GM21723 (cell line): ENCODE results near the gene COQ7.
A peak's percentile ranks its signal among the peaks of the same experiment; 100 is the strongest.

Experiments
- ATAC-seq: cut with Tn5 transposase; IDR thresholded peaks from one replicate; pipeline ENCODE4 v1.9.1; 2021; ENCODE audit warnings: mild to moderate bottlenecking, moderate library complexity; ENCODE audit not compliant: unreplicated experiment

Gene COQ7

GRCh38 chr16:19067349-19068236, at the start of gene COQ7:
COQ7 (plus strand) TSS chr16:19067614; CDS start chr16:19067665, 51 bp downstream.
- peak; percentile 88 for ATAC-seq

GRCh38 chr16:19020689-19021088, 46.7 kb upstream of the COQ7 start:
- no peak for ATAC-seq

GRCh38 chr16:19021747-19022146, 45.7 kb upstream of the COQ7 start:
- ATAC-seq, result no peak

- ATAC-seq, result no peak
These were observed 40.0 kb upstream of the COQ7 start for GRCh38 chr16:19027416-19027815.

GRCh38 chr16:19029980-19030379, 37.4 kb upstream of the COQ7 start:
- ATAC-seq, result no peak

GRCh38 chr16:19031738-19032137, 35.7 kb upstream of the COQ7 start:
- no peak for ATAC-seq

GRCh38 chr16:19033761-19034160, 33.7 kb upstream of the COQ7 start:
- no peak for ATAC-seq

- ATAC-seq, result no peak
These were observed 27.0 kb upstream of the COQ7 start for GRCh38 chr16:19040400-19040799.

- ATAC-seq, result no peak
These were observed 22.6 kb upstream of the COQ7 start for GRCh38 chr16:19044769-19045168.

- no peak for ATAC-seq
These were observed 21.4 kb upstream of the COQ7 start for GRCh38 chr16:19046062-19046461.

GRCh38 chr16:19062706-19063105, 4.7 kb upstream of the COQ7 start:
- no peak for ATAC-seq

- no peak for ATAC-seq
These were observed 446 bp upstream of the COQ7 start for GRCh38 chr16:19066988-19067348.

GRCh38 chr16:19068237-19068815, 912 bp downstream of the COQ7 start:
- ATAC-seq, result no peak

- ATAC-seq, result no peak
These were observed 4.7 kb downstream of the COQ7 start for GRCh38 chr16:19071811-19072777.

- ATAC-seq, result no peak
These were observed 5.9 kb downstream of the COQ7 start for GRCh38 chr16:19073344-19073743.

GRCh38 chr16:19073863-19074262, 6.4 kb downstream of the COQ7 start:
- no peak for ATAC-seq

GRCh38 chr16:19075511-19075910, 8.1 kb downstream of the COQ7 start:
- no peak for ATAC-seq

GRCh38 chr16:19077879-19078278, 10.5 kb downstream of the COQ7 start:
- ATAC-seq, result no peak

- no peak for ATAC-seq
These were observed 16.3 kb downstream of the COQ7 start for GRCh38 chr16:19083670-19084069.

GRCh38 chr16:19084139-19084538, 16.7 kb downstream of the COQ7 start:
- no peak for ATAC-seq

GRCh38 chr16:19084879-19085278, 17.5 kb downstream of the COQ7 start:
- ATAC-seq, result no peak
